ENCODE data around the gene SLC1A7. TPM values are rescaled to one million over a fixed set of nuclear protein-coding genes. Genes with fewer than 3 reads are reported as not detected.

The SLC1A7 gene
- polyA plus RNA-seq, 1 donor: 0.24 TPM

DNA sequence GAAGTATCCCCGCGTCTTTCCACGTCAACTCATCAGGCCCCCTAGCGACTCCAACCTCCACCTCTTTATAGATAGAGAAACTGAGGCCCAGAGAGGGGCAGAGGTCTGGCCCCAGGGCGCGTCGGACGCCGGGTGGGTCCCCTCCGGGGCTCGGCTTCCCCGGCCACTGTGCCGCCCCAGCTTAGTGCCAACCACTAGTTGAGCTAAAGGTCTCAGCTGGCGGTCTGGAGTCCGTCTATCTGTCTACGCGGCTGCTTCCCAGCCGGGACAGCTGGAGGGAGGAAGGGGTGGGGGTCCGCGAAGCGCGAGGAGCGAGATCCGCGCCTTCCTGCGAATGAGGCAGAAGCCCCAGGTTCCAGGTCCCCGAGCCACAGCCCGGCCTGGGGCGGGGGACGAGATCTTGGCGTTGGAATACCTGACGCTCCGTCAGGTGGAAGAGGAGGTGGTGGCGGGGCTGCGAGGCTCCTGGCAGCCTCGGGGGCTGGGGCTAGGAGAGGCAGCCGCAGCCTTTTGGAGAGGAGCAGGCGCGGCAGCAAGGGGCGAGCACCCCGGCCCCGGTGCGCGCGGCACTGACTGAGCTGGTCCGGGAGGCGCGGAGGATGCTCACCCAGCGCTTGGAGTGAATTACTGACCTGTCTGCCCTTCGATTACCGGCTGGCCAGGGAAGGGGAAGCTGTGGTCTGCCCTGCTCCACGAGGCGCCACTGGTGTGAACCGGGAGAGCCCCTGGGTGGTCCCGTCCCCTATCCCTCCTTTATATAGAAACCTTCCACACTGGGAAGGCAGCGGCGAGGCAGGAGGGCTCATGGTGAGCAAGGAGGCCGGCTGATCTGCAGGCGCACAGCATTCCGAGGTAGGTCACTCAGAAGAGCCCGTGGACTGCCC, 79.5 kb downstream of the SLC1A7 start:
- DNase-seq (ENCODE audit: low read depth): no peak

DNA sequence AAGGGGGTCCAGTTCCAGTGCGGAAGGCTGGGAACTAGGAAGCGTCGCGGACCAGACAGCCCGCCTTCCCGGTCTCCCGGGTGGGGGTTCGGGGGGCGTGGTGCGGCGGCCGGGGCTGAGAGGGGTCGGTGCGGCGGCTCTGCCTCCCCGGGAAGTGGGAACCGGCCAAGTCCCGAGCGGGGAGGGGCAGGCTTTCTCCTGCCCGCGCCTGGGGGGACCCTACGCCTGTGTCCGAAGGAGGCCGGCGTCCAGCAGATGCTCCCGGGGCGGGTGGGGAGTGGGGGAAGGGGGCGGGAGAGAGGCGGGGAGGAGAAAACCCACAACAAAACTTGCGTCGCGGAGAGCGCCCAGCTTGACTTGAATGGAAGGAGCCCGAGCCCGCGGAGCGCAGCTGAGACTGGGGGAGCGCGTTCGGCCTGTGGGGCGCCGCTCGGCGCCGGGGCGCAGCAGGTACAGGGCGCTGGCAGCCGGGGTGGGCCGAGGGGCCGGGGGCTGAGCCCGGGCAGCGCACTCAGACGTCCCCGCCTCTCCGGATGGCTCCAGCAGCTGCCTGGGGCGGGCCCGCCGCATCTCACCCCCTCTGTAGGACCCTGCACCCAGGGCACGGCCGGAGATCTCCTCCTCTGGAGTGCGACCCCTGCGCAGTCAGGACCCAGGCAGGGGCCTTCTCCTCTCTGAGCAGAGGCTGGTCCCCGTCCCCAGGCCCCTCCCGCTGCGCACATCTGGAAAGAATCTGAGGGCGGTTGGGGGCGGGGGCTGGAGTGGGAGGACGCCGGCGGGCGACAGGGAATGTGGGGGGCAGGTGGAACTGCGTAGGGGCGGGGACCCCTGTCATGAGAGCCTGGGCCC, 80.4 kb downstream of the SLC1A7 start, which contains the start of gene PODN:
TSS of gene PODN (plus strand) at position 355 of the 849 bp plus-strand sequence. CDS start 7,643 bp downstream, outside the sequence.
- no peak for DNase-seq (ENCODE audit: low read depth)

DNA sequence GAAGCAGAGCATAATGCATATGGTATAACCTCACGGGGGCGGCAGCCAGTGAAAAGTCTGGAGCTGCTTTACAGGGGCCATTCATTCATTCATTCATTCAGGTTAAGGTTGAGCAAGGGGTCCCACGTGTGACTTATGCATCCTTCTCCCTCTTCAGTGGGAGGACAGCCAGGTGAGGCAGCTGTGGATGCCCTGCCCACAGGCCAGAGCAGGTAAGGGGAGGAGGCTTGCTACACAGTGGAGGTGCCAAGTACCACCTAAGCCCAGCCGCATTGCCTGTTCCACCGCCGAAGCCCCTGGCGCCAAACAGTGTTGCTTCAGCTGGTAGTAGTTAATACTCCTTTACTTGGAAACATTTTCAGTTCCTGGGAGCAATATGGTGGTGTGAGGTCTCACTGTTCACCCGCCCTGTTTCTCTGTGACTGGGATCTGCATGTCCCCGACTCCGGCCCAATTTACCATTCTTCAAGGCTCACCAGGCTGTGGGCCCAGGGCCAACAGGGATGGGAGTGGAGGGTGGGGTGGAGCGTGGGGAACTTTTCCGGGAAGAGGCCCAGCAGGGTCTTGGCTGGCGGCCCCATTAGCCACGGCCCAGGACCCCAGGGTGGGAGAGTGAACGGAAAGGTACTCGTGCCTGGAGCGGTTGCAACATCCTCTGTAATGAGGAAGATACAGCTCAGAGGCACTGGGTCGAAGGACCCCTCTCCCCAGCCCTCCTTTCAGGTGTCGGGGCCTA, 81.1 kb downstream of the SLC1A7 start:
- no peak for DNase-seq (ENCODE audit: low read depth)

DNA sequence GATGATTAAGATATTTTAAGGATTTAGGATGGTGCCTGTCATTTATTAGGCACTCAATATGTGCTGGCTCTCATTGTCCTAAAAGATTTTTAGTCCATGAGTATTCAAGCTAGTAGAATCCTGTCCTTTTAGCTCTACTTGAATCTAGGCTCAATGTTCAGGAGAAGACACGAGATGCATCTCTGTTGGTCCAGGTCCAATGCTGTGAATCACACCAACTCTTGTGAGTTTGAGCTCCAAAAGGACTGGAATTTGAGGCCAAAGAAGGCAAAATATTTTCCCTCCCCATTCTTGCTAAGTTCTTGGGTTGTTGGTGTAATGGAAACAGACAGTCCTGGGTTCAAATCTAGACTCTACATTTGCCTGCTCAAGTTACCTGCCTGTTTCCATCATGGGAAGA, 81.9 kb downstream of the SLC1A7 start:
- DNase-seq (ENCODE audit: low read depth): no peak

DNA sequence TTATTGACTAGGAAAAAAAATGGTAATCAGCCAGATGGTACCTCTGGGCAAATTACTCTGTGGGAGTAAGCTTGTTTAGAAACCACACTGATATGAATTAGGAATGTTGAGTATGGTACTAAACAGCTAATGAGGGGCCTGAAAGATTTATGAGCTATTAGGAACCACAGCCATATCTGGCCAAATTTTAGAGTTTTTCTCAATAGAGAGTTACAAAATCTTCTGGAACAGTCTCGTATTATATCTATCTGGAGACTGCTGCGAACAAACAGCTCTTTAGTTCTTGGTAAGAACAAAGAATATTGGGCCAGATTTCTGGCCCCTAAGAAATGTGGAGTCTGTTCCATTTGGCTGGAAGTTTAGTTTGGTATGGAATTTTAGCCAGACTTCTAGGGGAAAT, 85.3 kb downstream of the SLC1A7 start:
- DNase-seq (ENCODE audit: low read depth): no peak

DNA sequence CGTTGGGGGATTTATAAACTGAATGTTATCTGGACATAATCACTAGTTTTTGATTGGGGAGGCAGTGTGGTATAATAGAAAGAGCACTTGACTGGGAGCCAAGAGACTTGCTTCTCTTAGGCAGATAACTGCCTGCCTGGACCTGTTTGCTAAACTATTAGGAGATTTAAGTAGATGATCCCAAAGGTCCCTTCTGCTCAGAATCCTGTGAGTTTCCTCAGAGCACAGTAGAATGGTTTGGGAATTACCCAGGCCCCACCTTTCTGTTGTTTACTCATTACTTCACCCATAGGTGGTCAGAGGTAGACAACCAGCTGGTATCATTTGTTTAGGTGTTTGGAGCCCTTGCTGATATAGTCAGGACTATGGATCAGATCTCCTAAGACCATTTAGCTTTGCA, 90.8 kb downstream of the SLC1A7 start:
- no peak for DNase-seq (ENCODE audit: low read depth)

DNA sequence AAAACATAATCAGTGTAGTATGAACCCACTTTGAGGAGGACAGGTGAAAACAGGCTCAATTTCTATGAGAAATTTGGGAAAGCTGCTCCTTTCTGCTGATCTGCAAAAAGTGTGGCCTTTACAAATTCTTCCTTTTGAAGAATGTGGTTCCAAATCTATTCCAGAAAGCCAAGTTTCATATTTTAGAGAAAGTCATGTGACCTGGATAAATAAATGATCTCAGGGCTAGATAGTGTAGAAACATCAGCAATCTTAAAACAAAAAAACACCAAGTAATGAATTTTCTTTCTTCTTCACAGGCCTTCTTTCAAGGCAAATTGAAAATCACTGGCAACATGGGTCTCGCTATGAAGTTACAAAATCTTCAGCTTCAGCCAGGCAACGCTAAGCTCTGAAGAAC, 92.1 kb downstream of the SLC1A7 start:
- no peak for DNase-seq (ENCODE audit: low read depth)

DNA sequence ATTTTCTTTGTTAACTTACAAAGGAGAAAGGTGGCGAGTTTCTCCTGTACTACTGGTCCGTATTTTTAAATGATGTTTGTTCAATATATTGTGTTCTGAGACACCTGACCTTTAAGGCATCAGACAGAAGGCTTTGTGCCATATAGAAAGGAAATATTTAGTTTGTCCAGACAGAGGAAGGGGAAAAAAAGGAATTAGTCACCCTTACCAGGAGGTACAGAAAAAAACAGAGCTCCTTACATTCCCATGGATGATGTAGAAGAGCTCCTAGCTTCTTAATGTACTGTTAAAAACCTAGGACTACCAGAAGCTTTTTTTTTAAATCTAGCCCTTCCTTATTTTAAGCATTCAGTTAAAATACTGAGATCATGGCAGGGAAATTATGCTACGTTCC, 92.9 kb downstream of the SLC1A7 start:
- no peak for DNase-seq (ENCODE audit: low read depth)

DNA sequence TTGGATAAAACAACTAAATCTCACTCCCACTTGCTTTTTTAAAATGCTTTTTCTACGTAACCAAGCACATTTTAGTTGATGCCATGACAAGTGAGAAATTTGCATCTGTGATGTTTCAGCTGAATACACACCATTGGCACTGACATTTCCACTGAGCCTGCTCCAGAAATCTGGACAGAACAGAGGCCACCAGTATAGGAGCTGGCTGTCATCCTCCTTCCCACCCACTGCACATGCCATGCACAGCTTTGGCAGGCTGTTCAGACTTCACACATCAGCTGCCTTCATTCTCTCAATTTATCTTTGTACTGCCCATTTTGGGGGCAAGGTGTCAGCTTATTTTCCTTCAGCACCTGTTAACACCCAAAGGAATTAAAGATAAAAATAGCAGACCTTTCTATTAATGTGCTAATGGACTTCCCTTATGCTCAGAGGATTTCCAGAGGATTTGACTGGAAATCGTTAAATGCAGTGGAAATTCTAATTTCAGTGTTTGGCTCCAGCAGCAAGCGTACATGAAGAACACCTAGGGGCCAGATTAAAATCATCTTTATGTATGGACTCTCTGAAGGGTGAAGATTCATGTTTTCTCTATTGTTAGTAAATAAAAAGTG, 93.4 kb downstream of the SLC1A7 start:
- DNase-seq (ENCODE audit: low read depth): no peak

DNA sequence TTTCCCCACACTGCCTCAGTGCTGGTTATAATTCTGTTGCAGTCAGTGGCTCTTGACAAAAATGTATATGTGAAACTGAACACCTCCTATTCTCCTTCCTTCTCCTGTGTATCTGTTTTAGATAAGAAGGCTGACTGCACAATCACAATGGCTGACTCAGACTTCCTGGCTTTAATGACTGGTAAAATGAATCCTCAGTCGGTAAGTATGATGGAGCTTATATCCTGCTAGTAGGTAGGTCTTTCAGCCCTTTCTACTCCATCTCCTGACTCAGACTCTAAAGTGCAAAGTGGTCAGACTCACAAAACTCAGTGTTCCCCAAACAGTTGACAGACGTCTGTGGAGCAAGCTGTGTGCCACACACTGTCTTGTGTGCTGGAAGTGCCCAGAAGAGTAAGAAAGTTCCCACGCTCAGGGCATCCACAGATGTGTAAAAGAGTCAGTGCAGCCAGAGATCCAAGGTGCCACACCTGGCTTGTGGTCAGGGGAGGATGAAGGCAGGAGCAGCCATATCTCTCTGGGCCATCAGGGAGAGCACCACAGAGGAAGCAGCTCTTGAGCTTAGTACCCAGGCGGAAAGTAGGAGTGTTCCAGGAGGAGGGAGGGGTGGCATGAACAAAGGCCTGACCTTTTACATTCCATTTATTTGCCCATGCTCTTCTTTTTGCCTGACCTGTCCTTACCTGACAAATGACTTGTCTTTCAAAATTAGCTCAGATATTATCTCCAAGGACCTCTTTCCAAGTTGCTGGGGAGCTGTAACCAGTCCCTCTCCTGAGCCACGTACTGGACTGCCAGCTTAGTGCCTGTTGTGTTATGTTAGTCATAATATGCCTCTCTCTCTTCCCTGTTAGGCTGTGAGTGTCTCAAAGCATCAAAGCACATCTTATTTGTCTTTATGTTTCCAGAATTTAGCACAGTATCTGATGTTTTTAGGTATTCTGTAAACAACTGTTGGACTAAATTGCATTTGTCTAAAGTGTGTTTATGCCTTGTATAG, 94.4 kb downstream of the SLC1A7 start:
- DNase-seq (ENCODE audit: low read depth): no peak

DNA sequence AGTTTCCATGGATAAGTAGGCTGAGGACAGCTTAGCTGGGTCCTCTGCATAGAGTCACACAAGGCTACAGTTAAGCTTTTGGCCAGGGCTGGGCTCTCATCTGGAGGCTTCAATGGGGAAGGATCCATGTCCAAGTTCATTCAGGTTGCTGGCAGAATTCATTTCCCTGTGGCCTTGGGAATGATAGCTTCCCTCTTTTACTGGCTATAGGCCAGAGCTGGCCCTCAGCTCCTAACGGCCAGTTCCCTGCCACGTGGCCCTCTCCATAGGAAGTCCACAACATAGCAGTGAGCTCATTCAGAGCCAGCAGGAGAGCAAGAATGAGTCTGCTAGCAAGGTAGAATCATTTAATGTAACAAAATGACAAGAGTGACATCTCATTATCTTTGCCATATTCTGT, 95.5 kb downstream of the SLC1A7 start:
- DNase-seq (ENCODE audit: low read depth): no peak

DNA sequence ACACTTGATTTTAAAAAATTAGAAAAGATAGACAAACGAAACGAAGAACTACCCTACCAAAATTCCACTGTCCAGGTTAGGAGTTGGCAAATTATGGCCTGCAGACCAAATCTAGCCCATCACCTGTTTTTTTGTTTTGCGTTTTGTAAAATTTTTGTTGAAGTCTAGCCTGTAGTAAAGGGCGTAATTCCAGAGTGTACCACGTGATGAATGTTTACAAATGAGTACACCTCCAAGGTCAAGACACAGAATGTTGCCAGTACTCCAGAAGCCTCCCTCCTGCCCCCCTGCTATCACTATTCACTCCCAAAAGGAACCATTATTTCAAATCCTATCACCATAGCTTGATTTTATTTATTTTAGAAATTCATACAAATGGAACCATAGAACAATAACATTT, 97.5 kb downstream of the SLC1A7 start:
- DNase-seq (ENCODE audit: low read depth): no peak

DNA sequence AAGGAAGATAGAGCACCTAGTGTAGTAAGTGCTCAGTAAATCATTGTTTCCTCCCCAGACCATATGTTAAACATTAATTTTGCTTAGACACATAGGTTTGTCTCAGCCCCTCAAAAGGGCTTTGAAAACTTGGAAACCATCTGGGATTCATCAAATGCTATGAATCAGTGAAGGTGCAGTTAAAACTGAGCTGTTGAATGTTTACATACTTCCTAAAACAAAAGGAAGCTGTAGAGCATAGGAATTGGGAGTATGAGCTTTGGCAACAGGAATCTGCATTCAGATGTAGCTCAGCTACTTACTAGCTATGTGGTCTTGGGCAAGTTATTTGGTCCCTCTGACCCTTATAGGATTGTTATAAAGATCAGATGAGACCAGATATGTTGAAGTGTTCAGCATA, 99.2 kb downstream of the SLC1A7 start:
- no peak for DNase-seq (ENCODE audit: low read depth)

DNA sequence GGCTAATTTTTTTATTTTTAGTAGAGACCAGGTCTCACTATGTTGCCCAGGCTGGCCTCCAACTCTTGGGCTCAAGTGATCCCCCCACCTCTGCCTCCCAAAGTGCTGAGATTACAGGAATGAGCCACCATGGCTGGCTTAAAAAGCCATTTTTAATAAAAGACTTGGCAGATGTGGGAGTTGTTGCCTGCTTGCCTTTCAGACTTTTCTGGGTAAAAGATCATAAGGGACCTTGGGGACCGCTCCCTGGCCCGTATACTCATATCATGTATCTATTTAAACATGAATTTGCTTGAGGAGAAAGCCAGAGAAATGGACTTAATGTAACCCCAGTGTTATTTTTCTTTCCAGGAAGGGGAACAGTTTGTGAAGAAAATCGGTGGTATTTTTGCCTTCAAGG, 103.9 kb downstream of the SLC1A7 start:
- DNase-seq (ENCODE audit: low read depth): no peak

Other genes starting within 250 kb of the SLC1A7 start
- 111 TPM for gene ECHDC2, start 220.9 kb downstream of the SLC1A7 start, polyA plus RNA-seq (ENCODE audit: insufficient read length)
- gene SCP2, start 215.4 kb downstream of the SLC1A7 start, polyA plus RNA-seq (ENCODE audit: insufficient read length): 80.1 TPM
- gene PODN, start 80.4 kb downstream of the SLC1A7 start, polyA plus RNA-seq (ENCODE audit: insufficient read length): 7.8 TPM
- 10.4 TPM for gene CPT2, start 54.2 kb upstream of the SLC1A7 start, polyA plus RNA-seq (ENCODE audit: insufficient read length)
- gene CZIB, start 78.0 kb upstream of the SLC1A7 start, polyA plus RNA-seq (ENCODE audit: insufficient read length): 60.9 TPM
- 41.6 TPM for gene MAGOH, start 95.9 kb upstream of the SLC1A7 start, polyA plus RNA-seq (ENCODE audit: insufficient read length)
- 5.9 TPM for gene LRP8, start 185.4 kb upstream of the SLC1A7 start, polyA plus RNA-seq (ENCODE audit: insufficient read length)

Measured in forelimb muscle (tissue), 1 donor.